MM.1S (cell line): ENCODE data around the gene FBXO46.

ENCODE experiments used
- DNase-seq: peaks from one replicate; pipeline ENCODE4 v3.0.0-alpha.2; 2015
- H2AFZ ChIP-seq: fragments of 300-600 bp; sonication (generic); 2 replicates; pipeline ENCODE4 v1.6.0; 2016; ENCODE audit warnings: antibody characterized with exemption, low read length
- H3F3A ChIP-seq: fragments of 300-600 bp; sonication (generic); 2 replicates; pipeline ENCODE4 v1.6.1; 2016; ENCODE audit warnings: mild to moderate bottlenecking, antibody characterized with exemption, low read length, moderate library complexity, mixed read lengths; ENCODE audit not compliant: insufficient read depth
- H3K27ac ChIP-seq: fragments of 300-600 bp; sonication (generic); 2 replicates; pipeline ENCODE4 v1.5.1; 2016; ENCODE audit warnings: mild to moderate bottlenecking, low read length
- H3K27me3 ChIP-seq: fragments of 300-600 bp; sonication (generic); replicated peaks from 2 replicates; pipeline ENCODE4 v1.6.0; 2016; ENCODE audit warnings: low read length; ENCODE audit not compliant: insufficient read depth
- H3K36me3 ChIP-seq: fragments of 300-600 bp; sonication (generic); replicated peaks from 2 replicates; pipeline ENCODE4 v1.6.1; 2016; ENCODE audit warnings: mild to moderate bottlenecking, low read length, mixed read lengths; ENCODE audit not compliant: insufficient read depth
- H3K4me1 ChIP-seq: fragments of 300-600 bp; sonication (generic); 2 replicates; pipeline ENCODE4 v1.6.1; 2016; ENCODE audit warnings: low read length, mixed read lengths
- H3K4me2 ChIP-seq: fragments of 300-600 bp; sonication (generic); 2 replicates; pipeline ENCODE4 v1.6.0; 2016; ENCODE audit warnings: low read depth, low read length
- H3K4me3 ChIP-seq: fragments of 300-600 bp; sonication (generic); 2 replicates; pipeline ENCODE4 v1.5.1; 2016; ENCODE audit warnings: low read length, mixed read lengths
- H3K79me2 ChIP-seq: fragments of 300-600 bp; sonication (generic); 2 replicates; pipeline ENCODE4 v1.6.1; 2016; ENCODE audit warnings: mixed run types, low read length, mixed read lengths
- H3K9ac ChIP-seq: fragments of 300-600 bp; sonication (generic); 2 replicates; pipeline ENCODE4 v1.6.1; 2016; ENCODE audit warnings: low read length, mixed read lengths
- H3K9me2 ChIP-seq: fragments of 300-600 bp; sonication (generic); replicated peaks from 2 replicates; pipeline ENCODE4 v1.6.1; 2016; ENCODE audit warnings: mild to moderate bottlenecking, low read length, mixed read lengths; ENCODE audit not compliant: insufficient read depth
- H3K9me3 ChIP-seq: fragments of 300-600 bp; sonication (generic); replicated peaks from 2 replicates; pipeline ENCODE4 v1.6.1; 2016; ENCODE audit warnings: mild to moderate bottlenecking, low read length, mixed read lengths; ENCODE audit not compliant: insufficient read depth
- H4K20me1 ChIP-seq: fragments of 300-600 bp; sonication (generic); 2 replicates; pipeline ENCODE4 v1.6.1; 2016; ENCODE audit warnings: mild to moderate bottlenecking, low read length, moderate library complexity, mixed read lengths; ENCODE audit not compliant: insufficient read depth
- EZH2 ChIP-seq: fragments of 300-600 bp; sonication (generic); optimal IDR thresholded peaks from 2 replicates; pipeline ENCODE3; 2017; ENCODE audit warnings: low read depth, mild to moderate bottlenecking, antibody characterized with exemption, low read length, mixed read lengths
- EZH2phosphoT487 ChIP-seq: fragments of 300-600 bp; sonication (generic); IDR thresholded peaks from 2 replicates; pipeline ENCODE4 v1.6.1; 2018; ENCODE audit warnings: antibody characterized with exemption, low read length
- TF ChIP-seq, protein P1 (sequence below): fragments of 300-600 bp; sonication (generic); IDR thresholded peaks from 2 replicates; pipeline ENCODE4 v1.5.1; 2016; ENCODE audit warnings: antibody characterized with exemption, low read length, mixed read lengths

The FBXO46 gene

DNA sequence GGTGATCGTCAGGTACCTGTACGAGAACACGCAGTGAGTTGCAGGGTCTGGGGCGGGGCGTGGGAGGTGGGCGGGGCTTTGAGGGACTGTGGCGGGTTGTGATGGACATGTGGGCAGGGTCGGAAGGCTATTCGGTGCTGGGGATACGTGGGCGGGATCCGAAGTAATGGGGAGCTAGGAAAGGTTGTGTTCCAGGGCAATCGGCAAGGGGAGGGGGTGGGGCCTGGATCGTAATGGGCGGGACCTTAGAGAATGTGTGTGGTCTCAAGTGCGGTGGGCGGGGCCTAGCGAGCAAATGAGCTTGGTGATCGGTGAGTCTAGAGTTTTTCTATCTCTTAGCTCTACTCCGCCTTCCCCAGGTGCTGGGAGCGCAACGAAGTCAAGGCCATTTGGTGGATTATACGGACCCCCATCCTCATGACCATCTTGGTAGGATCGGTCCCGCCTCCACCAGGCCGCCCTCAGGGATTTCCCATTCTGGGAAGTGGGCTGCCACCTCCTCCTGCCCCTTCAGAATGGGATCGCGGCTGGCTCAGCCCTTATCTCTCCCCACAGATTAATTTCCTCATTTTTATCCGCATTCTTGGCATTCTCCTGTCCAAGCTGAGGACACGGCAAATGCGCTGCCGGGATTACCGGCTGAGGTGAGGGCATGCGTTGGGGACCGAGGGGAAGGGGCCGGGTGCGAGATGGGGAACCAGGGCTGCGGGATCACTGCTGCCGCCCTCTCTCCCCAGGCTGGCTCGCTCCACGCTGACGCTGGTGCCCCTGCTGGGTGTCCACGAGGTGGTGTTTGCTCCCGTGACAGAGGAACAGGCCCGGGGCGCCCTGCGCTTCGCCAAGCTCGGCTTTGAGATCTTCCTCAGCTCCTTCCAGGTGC, 53.1 kb downstream of the FBXO46 start:
- no peaks in the 10 kb centered on the region for H3F3A ChIP-seq
- no peaks in the 10 kb centered on the region for H3K9me2 ChIP-seq
- no peak for TF ChIP-seq EZH2phosphoT487
- TF ChIP-seq, protein P1, sequence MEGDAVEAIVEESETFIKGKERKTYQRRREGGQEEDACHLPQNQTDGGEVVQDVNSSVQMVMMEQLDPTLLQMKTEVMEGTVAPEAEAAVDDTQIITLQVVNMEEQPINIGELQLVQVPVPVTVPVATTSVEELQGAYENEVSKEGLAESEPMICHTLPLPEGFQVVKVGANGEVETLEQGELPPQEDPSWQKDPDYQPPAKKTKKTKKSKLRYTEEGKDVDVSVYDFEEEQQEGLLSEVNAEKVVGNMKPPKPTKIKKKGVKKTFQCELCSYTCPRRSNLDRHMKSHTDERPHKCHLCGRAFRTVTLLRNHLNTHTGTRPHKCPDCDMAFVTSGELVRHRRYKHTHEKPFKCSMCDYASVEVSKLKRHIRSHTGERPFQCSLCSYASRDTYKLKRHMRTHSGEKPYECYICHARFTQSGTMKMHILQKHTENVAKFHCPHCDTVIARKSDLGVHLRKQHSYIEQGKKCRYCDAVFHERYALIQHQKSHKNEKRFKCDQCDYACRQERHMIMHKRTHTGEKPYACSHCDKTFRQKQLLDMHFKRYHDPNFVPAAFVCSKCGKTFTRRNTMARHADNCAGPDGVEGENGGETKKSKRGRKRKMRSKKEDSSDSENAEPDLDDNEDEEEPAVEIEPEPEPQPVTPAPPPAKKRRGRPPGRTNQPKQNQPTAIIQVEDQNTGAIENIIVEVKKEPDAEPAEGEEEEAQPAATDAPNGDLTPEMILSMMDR: no peak
- no peak for TF ChIP-seq EZH2
- H3K4me2 ChIP-seq: peak overlapping the region; percentile 99
- no peaks in the 10 kb centered on the region for H3K36me3 ChIP-seq
- H4K20me1 ChIP-seq: no peaks in the 10 kb centered on the region
- peaks cover 13% of the 10 kb centered on the region for H3K27me3 ChIP-seq
- H3K27ac ChIP-seq: no peak overlapping the region
- H3K4me3 ChIP-seq: peak overlapping the region; percentile 59
- no peak overlapping the region; the same call in 1 of the 2 replicates for H3K9ac ChIP-seq
- no peaks in the 10 kb centered on the region for H3K9me3 ChIP-seq
- peak overlapping the region; percentile 57 for H2AFZ ChIP-seq
- no peaks in the 10 kb centered on the region for H3K79me2 ChIP-seq
- peak; percentile 90 for DNase-seq
- peaks cover 11% of the 10 kb centered on the region for H3K4me1 ChIP-seq

DNA sequence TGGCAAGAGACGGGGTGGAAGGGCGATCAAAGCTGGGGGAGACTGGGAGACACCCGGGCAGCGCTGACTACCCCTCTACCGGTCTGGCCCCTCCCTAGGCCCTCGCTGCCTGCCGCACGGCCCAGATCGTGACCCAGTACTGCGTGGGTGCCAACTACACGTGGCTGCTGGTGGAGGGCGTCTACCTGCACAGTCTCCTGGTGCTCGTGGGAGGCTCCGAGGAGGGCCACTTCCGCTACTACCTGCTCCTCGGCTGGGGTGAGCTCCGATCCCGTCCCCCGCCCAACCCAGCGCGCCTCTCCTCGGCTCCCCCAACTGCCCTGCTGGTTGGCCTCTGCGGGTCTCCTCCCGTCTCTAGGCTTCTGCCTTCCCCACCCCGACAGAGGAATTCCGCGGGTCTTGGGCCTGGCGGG, 53.8 kb downstream of the FBXO46 start:
- no peaks in the 10 kb centered on the region for H4K20me1 ChIP-seq
- no peak for DNase-seq
- no peaks in the 10 kb centered on the region for H3K9me3 ChIP-seq
- H3K9ac ChIP-seq: no peak overlapping the region
- H3K27ac ChIP-seq: no peak overlapping the region
- H2AFZ ChIP-seq: peak overlapping the region; percentile 69; the same call in 1 of the 2 replicates
- peaks cover 20% of the 10 kb centered on the region for H3K27me3 ChIP-seq
- 0 out of 2 replicates have a peak overlapping the region, but pooled peaks have one; percentile 28 for H3K4me3 ChIP-seq
- TF ChIP-seq, protein P1: no peak
- no peaks in the 10 kb centered on the region for H3K79me2 ChIP-seq
- peaks cover 9% of the 10 kb centered on the region for H3K4me1 ChIP-seq
- no peaks in the 10 kb centered on the region for H3F3A ChIP-seq
- no peaks in the 10 kb centered on the region for H3K9me2 ChIP-seq
- H3K4me2 ChIP-seq: peak overlapping the region; percentile 58
- no peaks in the 10 kb centered on the region for H3K36me3 ChIP-seq

DNA sequence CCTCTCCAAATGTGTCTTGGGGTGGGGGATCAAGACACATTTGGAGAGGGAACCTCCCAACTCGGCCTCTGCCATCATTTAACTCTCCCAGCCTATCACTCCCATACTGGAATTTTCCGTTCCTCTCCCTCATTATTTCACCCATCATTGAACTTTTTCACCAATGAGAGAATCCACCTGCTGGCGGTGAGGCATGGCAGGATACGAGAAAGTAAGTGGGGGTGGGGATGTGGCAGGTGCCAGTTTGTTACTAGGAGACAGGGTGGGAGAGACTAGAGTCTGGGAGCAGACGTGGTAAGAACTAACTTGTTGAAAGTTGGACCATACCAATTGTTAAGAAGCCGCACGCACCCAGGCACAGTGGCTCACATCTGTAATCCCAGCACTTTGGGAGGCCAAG, 55.8 kb downstream of the FBXO46 start:
- H2AFZ ChIP-seq: no peak overlapping the region
- no peaks in the 10 kb centered on the region for H3F3A ChIP-seq
- peaks cover 7% of the 10 kb centered on the region for H3K4me1 ChIP-seq
- no peaks in the 10 kb centered on the region for H3K36me3 ChIP-seq
- no peaks in the 10 kb centered on the region for H4K20me1 ChIP-seq
- TF ChIP-seq EZH2phosphoT487 (no peak), EZH2 (no peak)
- TF ChIP-seq, protein P1: no peak
- no peak overlapping the region for H3K27ac ChIP-seq
- no peak for DNase-seq
- no peaks in the 10 kb centered on the region for H3K79me2 ChIP-seq
- H3K9ac ChIP-seq: no peak overlapping the region
- H3K9me3 ChIP-seq: no peaks in the 10 kb centered on the region
- peaks cover 24% of the 10 kb centered on the region for H3K27me3 ChIP-seq
- no peak overlapping the region for H3K4me3 ChIP-seq
- no peak overlapping the region for H3K4me2 ChIP-seq
- H3K9me2 ChIP-seq: no peaks in the 10 kb centered on the region
